UCSD-AML1 (cell line): ENCODE results near the gene SLC25A36.
"Not testable (repeated sequence)": the region's sequence is repeated elsewhere in the genome, so short reads cannot be mapped to it uniquely, and the experiment has no call there.

Experiments used
- DNase-seq: peaks from one replicate; lab custom pipeline; 2025; ENCODE audit not compliant: unreplicated experiment; lab: John Stamatoyannopoulos, UW

The SLC25A36 gene

DNA sequence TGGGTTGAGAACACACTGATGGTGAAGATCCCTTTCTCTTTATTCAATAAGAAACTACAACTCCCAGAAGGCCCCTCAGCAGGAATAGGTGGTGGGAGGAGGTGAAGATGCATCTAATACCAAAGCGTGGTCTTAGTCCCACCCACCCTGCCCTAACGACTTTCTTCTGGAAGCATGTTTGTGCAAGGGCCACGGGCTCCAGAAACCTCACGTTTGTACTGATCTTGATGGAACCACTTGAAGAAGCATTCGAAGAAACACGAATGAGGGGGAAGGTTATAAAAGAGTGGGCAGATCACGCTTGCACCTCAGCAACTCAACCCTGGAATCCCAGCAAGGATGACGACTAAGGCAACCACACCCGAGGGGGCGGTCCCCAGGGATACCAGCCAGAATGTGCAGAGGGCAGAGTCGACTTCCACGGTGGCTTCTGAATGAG, 10.6 kb upstream of the SLC25A36 start:
- DNase-seq: no peak

DNA sequence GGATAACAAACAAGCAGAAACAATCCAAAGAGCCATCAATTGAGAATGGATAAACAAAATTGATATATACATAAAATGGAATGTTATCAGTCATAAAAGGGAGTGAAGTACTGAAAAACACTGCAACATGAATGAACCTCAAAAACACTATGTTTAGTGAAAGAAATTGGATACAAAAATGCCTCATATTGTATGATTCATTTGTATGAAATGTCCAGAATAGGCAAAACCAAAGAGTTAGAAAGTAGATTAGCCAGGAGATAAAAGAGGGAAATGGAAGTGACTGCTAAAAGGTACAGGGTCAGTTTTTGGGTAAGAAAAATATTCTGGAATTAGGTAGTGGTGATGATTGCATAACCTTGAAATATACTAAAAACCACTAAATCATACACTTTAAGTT, 9.8 kb upstream of the SLC25A36 start:
- DNase-seq: no peak

- no peak for DNase-seq
These were observed 8.5 kb upstream of the SLC25A36 start for GRCh38 chr3:140933109-140933508.

DNA sequence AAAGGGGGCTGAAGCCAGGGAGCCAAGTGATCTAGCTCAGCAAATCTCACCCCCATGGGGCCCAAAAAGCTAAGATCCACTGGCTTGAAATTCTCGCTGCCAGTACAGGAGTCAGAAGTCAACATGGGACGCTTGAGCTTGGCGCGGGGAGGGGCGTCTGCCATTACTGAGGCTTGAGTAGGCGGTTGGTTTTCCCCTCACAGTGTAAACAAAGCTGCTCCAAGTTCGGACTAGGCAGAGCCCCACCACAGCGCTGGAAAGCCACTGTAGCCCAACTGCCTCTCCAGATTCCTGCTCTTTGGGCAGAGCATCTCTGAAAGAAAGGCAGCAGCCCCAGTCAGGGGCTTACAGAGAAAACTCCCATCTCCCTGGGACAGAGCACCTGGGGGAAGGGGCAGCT, 8.1 kb upstream of the SLC25A36 start:
- DNase-seq: no peak

- DNase-seq: not testable (repeated sequence)
These were observed 2.3 kb upstream of the SLC25A36 start for GRCh38 chr3:140939305-140939704.

DNA sequence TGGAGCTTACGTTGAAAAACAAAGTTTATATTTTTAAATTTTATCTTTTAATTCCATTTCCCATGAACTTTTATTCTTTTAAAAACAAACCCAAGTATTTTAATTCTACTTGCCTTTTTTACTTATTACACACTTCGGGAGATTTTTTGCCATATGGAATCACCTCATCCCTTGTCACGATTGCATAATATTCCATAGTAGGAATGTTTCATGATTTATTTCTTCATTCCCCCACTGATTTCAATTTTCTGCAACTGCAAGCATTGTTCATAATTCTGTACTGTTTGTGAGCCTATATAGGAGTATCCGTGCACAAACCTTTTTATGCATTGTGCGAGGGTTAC, 574 bp upstream of the SLC25A36 start:
- DNase-seq: no peak

DNA sequence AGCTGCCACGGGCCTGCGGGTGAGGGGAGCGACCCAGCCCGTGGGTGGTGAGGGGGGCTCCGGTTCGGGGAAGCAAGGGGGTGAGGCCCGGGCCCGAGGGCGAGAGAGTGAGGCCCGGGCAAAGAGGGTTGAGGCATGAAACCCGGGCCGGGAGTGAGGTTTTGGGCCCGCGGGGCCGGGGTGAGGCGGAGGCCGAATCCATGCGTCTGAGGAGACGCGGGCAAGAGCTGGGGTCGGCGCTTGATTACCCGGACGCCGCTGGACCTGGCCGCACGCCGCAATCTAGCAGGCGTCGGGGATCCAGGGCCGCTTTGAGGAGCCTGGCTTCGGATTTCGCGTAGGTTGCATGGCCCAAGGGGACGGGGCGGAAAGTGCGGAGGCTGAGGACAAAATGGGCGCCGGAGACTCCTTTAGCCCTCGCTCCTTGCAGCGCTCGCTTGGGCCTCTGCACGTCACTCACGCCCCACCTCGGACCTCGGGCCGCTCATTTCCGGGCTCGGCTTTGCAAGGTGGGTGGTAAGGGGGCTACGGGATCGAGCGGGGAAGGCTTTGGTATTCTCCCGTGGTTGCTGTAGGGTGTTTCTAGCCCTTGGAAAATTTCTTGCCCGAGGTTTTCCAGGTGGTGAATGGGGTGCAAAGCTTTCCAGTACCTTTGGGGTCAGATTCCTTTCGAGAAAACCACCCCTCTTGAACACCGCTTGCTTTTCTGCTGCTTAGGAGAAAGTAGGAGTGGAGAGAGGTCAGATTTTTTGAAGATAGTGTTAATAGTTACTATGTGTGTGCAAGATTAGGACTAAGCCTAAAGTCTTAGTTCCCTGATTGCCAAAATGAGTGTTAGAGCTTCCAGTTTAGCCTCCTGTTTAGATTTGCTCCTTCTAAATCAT, 827 bp downstream of the SLC25A36 start:
- peak; percentile 67 for DNase-seq

DNA sequence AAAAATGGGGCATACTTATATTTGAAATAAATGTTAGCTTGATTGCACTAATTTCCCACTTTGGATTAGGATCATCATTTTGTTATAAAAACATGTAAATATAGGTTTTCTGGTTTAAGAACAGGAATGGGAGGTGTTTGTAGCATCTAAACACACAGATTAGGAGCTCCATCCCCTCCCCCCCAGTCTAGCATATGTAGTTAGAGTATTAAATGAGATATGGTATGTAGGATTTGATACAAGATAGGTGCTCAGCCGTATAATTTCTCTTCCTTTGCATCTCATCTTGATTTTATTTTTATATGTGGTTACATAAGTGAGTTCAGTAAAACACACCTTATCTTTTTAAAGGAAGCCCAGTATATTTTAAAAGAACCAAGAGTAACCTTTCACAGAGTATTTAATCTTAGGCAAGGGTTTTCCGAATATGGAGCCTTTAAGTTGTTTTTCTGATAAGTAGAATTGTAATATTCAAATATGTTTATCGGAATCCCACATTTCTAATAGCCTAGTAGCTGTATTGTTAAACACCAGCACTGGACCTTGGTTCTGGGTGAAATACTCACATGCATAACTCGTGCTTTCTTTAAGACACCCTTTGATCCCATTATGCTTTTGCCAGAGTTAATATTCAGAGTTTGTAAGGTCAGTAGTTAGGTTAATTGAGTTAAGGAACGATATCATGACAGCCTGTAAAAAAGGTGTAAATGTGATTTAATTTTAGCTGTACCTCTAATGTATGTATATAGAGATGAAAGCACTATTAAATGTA, 2.3 kb downstream of the SLC25A36 start:
- DNase-seq: no peak

GRCh38 chr3:140948460-140949249, 7.0 kb downstream of the SLC25A36 start:
- no peak for DNase-seq

DNA sequence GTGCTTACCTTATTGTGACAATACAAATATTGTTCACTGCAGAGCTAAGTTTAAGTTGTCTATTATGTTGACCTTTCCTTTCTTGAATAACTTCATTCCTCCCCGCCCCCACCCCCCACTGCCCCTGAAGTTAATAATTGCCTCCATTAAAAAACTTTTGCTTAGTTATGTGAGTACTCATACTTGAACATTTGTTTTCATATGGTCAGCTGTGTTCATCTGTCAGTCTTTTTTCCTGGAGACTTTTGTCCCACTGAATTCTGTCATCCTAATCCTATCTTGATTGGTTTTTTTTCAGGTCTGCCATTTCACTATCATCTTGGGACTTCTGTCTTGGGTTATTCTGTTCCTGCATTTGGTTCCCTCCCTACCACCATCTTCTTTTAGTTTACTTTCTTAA, 8.5 kb downstream of the SLC25A36 start:
- no peak for DNase-seq

DNA sequence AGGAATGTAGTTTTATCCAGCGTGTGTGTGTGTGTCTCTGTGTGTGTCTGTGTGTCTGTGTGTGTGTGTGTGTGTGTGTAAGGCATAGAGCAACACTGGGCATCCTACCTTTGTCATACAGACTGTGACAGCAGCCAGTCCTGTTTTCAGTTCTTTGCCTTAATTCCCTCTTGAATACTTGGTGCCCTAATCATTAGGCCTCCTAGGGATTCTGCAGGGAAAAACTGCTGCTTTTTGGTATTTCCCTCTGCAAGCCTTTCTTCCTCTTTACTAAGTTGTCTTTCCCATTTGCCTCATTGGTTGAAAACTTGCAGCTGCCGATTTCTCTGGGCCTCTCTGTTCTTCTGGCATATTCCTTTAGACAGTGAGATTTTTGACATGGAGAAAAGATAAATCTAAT, 9.2 kb downstream of the SLC25A36 start:
- DNase-seq: no peak

DNA sequence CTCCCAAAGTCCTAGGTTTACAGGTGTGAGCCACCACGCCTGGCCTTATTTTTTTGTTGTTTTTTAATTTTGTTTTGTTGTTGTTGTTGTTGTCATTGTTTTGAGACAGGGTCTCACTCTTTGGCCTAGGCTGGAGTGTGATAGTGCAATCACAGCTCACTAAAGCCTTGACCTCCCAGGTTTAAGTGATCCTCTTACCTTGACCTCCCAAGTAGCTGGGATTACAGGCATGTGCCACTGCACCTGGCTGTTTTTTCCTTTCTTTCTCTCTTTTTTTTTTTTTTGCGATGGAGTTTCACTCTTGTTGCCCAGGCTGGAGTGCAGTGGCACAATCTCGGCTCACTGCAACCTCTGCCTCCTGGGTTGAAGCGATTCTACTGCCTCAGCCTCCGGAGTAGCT, 10.1 kb downstream of the SLC25A36 start:
- not testable (repeated sequence) for DNase-seq

DNA sequence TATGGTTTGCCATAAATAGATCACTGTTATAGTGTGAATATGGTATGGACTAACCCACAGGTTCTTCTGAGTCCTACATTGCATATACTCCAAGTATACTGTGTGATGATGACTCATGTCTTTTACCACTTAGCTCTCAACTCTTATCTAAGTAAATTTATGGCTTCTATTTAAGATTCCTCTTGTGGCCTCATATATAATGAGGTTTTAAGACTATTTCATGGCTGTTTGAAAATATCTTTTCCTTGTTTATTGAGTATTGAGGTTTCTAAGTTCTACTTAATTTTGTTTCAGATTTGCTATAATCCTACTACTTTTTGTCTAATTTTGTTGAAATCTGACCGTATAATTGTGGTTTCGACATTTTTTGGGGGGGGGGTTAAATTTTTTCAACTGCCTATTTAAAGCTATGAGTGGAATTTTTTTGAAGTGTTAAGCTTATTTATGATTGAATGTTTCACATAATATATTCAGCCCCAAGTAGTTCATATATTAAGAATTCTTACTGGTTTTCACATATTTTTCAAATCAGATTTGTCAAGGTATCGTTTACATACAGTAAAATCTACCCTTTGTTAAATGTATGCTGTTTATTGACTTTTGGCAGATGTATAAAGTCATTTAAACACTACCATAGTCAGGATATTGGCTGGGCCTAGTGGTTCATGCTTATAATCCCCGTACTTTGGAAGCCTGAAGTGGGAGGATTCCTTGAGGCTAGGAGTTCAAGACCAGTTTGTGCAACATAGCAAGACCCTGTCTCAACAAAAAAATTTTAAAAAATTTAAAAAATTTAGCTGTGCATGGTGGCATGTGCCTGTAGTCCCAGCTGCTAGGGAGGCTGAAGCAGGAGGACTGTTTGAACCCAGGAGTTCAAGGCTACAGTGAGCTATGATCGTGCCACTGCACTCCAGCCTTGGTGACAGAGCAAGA, 11.7 kb downstream of the SLC25A36 start:
- DNase-seq: no peak

DNA sequence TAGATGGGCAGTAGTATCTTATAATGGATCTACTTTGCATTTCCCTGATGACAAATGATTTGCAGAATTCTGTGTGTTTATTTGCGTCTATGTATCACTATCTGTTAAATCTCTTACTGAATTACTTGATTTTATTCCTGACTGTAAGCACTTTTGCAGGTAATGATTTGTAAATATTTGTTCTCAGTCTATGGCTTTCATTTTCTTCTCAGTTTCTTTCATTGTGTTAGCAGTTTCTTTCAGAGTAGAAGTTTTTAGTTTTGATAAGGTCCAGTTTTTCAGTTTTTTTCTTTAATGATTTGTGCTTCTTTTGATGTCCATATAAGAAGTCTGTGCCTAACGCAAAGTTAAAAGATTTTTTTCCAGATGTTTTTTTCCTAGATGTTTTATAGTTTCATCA, 12.9 kb downstream of the SLC25A36 start:
- no peak for DNase-seq

GRCh38 chr3:140955645-140956044, 14.0 kb downstream of the SLC25A36 start:
- no peak for DNase-seq

GRCh38 chr3:140956058-140956835, 14.6 kb downstream of the SLC25A36 start:
- DNase-seq: no peak

- DNase-seq: no peak
These were observed 31.2 kb downstream of the SLC25A36 start for GRCh38 chr3:140972833-140973232.

DNA sequence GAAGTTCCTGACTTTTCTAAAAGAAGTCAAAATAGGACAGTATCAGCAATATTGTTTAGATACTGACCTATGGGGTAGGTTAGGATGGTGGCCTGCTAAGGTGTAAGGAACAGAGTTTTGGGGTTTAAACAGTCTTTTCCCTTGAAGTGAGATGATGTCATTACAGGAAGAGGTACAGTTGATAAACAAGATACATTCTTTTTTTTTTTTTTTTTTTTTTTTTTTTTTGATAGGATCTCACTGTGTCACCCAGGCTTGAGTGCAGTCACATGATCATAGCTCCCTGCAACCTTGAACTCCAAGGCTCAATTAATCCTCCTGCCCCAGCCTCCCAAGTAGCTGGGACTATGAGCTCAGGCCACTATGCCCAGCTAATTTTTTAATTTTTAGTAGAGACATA, 33.3 kb downstream of the SLC25A36 start:
- no peak for DNase-seq

GRCh38 chr3:140980663-140981062, 39.0 kb downstream of the SLC25A36 start:
- no peak for DNase-seq

GRCh38 chr3:140987792-140988191, 46.2 kb downstream of the SLC25A36 start:
- DNase-seq: not testable (repeated sequence)
